HTR-8/SVneo (cell line): ENCODE results near the gene RRP1B.
"Not testable (repeated sequence)": the region's sequence is repeated elsewhere in the genome, so short reads cannot be mapped to it uniquely, and the experiment has no call there.

Source experiments
- DNase-seq: peaks from one replicate; pipeline ENCODE4 v3.0.0; 2011; ENCODE audit warnings: low spot score, mixed read lengths; ENCODE audit not compliant: insufficient read length
- FAIRE-seq: peaks from 2 replicates; lab custom pipeline; 2011; peaks lifted over from hg19 to GRCh38; lab: Jason Lieb, UNC

RRP1B gene

GRCh38 chr21:43694437-43695079, 35.2 kb downstream of the RRP1B start:
- FAIRE-seq (no peak), DNase-seq (no peak)

- FAIRE-seq, result no peak
- no peak for DNase-seq
Measured at GRCh38 chr21:43696214-43696613, 36.9 kb downstream of the RRP1B start.

- FAIRE-seq (no peak), DNase-seq (no peak)
Measured at GRCh38 chr21:43697758-43698643, 38.6 kb downstream of the RRP1B start.

GRCh38 chr21:43699492-43699777, 40.1 kb downstream of the RRP1B start:
- FAIRE-seq, DNase-seq: not testable (repeated sequence)

- FAIRE-seq (no peak), DNase-seq (no peak)
Measured at GRCh38 chr21:43699933-43700599, 40.7 kb downstream of the RRP1B start.

- FAIRE-seq, result no peak
- no peak for DNase-seq
Measured at GRCh38 chr21:43701936-43702784, 42.8 kb downstream of the RRP1B start.

GRCh38 chr21:43702785-43703034, 43.4 kb downstream of the RRP1B start:
- FAIRE-seq (no peak), DNase-seq (no peak)

- FAIRE-seq, result no peak
- DNase-seq, result no peak
Measured at GRCh38 chr21:43703035-43703880, 43.9 kb downstream of the RRP1B start.

GRCh38 chr21:43707462-43707861, 48.1 kb downstream of the RRP1B start:
- DNase-seq (no peak), FAIRE-seq (no peak)

- no peak for FAIRE-seq
- DNase-seq, result no peak
Measured at GRCh38 chr21:43708745-43709381, 49.5 kb downstream of the RRP1B start.

- DNase-seq (peak; percentile 64), FAIRE-seq (peak; percentile 33)
Measured at GRCh38 chr21:43712268-43712942, 53.0 kb downstream of the RRP1B start.

GRCh38 chr21:43713123-43713522, 53.8 kb downstream of the RRP1B start:
- FAIRE-seq, DNase-seq: not testable (repeated sequence)

- FAIRE-seq (no peak), DNase-seq (no peak)
Measured at GRCh38 chr21:43716376-43717165, 57.2 kb downstream of the RRP1B start.

- DNase-seq (no peak), FAIRE-seq (no peak)
Measured at GRCh38 chr21:43717166-43717853, 58.0 kb downstream of the RRP1B start.

GRCh38 chr21:43717967-43718871, 58.9 kb downstream of the RRP1B start:
- no peak for FAIRE-seq
- DNase-seq, result no peak
